NCI-H2107 treated with DMSO at 0.1 percent for 48 hours (cell line): ENCODE results near the gene ARID1B.

Experiments used
- DNase-seq: peaks from one replicate; lab custom pipeline; 2025; ENCODE audit not compliant: unreplicated experiment; lab: John Stamatoyannopoulos, UW

Gene ARID1B

DNA sequence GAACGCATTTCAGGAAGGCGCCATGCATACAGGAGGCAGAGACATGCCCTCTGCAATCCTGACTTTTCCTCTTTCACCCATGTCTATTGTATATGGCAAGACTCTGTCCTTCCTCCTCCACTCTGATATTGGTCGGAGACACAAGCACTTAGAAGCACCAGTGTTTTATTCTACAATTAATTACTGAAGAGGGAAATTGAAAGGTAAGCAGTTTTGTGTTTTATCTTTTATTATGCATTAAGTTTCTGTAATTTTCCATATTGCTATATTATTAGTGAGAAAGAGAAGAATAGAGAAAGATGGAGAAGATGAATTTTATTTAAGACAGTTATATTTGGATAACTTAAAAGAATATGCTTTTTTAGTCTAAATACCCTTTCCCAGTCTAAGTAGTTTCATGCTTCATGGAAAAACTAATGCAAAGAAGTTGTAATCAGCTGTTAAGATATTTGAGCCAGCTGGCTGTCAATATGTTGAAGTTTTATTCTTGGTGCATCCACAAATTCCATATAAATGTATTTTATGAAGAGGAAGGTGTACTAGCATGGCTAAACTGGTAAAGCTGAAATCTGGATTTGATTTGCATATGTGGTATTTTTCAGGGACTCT lies 13.6 kb downstream of the ARID1B start:
- no peak for DNase-seq

DNA sequence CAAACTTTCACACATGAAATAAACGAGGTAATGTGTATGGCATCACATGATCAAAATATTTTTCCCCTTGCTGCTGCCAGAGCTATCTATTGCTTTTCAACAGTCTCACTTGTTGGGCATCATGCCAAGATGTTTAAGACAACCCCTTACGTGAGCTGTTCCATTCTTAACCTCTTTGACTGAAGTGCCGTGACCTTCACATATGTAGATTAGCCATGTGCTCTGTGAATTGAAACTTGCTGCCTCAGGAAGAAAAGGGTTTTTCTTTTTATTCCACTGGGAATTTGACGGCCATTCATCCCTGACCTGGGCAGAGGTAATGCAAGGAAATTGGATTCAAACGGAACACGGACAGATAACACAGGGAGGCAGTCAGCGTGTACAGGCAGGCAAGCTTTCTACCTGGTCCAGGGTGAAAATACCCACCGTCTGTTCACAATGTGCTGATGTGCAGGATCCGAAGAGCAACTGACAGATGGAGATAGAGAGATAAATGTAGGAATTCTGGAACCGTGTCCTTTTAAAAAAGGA lies 14.2 kb downstream of the ARID1B start:
- DNase-seq: peak; percentile 87

DNA sequence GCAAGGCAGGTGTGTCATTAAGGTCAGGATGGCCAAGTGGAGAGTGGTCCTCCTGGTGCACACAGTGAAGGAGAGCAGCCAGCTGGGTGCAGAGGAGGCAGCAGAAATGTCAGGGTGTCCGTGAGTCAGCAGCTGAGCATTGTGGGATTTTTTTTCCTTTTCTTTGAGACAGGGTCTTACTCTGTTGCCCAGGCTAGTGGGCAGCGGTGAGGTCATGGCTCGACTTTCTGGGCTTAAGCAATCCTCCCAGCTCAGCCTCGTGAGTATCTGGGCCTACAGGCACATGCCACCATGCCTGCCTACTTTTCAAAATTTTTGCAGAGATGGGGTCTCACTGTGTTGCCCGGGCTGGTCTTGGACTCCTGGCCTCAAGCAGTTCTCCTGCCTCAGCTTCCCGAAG lies 16.0 kb downstream of the ARID1B start:
- no peak for DNase-seq

DNA sequence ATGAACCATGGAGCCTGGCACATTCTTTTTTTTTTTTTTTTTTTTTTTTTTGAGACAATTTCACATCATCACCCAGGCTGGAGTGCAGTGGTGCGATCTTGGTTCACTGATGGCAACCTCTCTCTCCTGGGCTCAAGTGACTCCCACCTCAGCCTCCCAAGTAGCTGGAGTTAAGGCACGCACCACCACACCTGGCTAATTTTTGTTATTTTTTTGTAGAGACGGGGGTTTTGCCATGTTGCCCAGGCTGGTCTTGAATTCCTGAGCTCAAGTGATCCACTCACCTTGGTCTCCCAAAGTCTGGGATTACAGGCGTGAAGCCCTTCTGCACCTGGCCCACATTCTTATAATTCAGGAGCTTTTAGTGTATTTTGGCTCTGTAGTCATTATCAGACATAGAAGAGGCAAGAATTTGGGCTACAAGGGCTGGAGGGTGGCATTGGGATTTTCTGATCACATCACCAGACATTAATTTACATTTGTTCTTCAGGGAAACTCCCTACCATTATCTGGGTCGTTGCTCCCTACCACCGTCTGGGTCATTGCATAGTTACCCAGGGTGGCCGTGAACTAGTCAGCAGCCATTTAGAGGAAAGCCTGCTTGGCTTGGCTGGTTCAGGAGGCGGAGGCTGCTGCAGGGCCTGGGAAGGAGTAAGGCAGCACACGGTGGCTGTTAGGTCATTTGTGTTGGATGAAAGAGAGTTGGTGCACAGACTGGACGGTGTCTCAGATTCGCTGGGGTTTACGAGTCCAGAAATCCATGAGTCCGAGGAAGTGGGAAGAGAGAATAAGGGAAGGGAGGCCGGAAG lies 17.6 kb downstream of the ARID1B start:
- no peak for DNase-seq

DNA sequence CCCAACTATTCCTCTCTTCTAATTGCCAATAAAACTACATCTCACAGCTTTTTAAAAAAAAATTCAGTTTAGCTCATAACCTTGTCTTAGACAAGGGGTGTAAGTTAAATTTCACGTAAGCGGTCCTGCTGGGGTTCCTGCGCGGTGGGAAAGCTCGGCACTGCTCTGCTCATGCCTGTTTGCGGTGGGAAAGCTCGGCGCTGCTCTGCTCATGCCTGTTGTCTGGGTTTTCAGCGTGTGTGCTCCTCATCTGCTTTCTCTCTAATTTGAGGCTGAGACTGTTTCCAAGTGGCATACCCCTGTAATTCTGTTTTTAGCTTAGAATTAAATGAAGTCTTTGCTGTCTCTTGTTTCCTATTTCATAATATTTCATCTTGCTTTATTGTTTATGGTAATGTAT lies 18.6 kb downstream of the ARID1B start:
- no peak for DNase-seq

DNA sequence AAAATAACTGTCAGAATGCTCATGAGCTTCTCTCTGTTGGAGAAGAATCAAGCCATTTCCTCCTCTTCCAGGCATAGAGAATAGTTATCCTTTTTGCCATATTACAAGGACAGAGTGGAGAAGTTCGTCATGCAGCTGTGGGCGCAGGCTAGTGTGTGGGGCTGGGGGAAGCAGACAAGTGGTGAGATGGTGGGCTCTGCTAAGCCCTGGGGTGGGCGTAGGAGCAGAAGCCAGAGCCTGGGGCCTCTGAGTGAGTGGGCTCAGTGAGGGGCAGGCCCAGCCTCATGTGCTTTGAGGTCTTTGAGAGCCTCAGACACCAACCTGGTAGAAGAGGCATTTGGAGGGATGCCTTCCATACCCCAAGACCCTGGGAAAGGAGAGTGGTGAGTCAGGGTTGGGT lies 19.4 kb downstream of the ARID1B start:
- DNase-seq: no peak

DNA sequence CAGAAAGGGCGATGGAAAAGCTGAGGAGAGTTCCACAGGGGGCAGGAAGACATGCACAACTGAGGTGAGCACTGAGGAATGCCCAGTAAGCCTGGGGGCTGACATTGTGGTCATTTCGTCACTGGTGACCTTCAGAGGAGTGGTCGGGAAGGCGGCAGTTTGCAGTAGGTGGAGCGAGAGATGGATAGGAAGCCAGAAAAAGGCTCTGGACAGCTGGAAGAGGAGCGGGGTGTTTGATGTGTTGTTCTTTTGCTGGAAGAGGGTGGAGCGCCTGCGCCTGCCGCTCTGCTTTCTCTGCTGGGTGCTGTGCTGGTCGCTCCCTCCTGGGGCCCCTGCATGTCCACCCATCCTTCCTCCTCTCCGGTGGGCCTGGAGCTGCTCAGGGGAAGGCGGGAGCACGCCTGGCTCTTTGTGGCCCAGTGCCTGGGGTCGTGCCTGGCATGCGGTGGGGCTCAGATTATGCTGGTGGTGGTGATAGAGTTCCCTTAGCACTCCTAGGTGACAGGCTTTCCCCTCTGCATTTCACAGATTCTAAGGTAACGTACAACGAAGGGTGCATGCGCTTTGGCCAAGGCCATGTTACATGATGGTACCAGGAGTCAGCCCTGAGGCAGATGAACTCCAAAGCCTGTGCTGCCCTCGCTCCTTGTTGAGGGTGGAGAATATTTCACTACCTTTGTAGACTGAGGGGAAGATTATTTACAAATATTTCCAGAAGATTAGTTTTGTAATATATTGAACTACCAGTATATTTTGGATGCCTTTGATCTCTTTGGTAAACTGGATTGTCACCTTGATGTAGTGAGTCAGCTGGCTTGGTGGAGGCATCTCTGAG lies 20.9 kb downstream of the ARID1B start:
- DNase-seq: no peak

DNA sequence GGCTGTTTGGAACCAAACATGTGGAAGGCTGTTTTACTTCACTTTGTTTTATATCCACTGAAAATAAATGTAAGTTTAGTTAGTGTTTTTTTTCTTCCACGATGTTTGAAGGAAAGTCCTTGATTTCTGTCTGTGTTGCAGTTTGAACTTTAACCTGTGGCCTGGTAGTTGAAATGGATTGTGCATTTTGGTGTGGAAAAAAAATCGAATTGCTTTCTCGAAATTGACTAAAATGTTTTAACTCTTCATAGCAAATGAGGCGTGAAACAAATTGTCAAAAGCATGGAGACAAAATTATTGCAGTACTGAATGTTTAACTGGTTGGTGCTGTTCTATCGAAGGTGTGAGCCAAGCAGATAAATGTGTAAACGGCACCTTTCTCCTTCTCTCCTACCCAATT lies 24.5 kb downstream of the ARID1B start:
- no peak for DNase-seq

DNA sequence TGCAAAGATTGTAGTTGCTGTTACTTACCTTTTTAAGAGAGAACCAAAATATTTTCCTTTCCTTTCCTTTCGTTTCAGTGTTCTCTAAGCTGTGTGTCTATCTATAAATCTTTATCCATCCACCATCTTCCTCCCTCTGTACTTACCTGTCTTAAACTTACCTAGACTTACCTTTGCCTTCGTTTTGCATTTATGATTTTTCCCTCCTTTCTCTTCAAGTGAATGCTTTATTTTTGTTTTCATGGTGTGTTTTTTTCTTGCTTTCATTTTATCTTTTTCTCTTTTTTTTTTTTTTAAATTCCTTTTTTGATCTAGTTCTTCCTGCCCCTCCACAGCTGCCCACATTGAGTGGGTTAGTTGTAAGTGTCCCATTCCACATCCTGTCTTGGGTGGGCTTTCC lies 26.2 kb downstream of the ARID1B start:
- no peak for DNase-seq

DNA sequence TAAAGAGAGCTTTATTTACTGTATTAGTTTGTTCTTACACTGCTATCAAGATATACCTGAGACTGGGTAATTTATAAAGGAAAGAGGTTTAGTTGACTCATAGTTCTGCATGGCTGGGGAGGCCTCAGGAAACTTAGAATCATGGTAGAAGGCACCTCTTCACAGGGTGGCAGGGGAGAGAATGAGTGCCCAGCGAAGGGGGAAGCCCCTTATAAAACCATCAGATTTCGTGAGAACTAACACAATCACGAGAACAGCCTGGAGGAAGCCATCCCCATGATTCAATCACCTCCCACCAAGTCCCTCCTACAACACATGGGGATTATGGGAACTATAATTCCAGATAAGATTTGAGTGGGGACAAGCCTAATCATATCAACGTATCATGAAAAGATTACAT lies 27.2 kb downstream of the ARID1B start:
- no peak for DNase-seq

DNA sequence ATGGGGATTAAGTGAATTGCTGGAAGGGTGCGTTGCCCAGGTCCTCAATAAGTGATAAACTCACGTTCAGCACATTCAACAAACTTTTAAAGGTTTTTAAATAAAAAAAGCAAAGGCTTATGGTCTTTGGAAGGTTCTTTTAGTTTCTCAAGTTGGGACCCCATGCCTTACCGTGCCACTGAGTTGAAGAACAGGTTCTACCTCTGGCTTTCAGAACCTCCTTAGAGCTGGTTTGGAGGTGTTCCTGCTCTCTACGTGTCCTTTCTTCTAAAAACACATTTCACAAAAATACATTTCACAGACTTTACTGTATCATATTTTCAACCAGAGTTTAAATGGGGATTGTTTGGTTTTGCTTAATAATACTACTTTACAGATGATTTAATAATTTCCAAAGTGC lies 29.0 kb downstream of the ARID1B start:
- no peak for DNase-seq

DNA sequence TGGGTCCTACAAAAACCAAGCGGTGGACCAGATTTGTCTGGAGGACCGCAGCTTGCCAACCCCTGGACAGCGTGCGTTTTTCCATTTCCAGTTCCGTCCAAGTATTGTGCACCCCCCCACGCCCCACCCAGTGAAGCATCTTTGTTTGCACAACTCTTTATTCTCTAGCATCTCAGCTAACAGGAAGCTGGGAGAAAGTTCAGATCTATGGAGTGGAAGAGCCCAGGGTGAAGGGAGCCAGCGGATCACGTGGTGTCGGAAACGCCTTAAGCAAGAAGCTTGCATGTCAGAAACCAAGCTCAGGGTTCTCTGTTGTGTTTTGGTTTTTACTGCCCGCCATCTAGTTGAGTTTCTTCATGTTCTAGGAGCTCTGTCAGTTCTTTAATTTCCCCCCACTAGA lies 29.9 kb downstream of the ARID1B start:
- DNase-seq: no peak

DNA sequence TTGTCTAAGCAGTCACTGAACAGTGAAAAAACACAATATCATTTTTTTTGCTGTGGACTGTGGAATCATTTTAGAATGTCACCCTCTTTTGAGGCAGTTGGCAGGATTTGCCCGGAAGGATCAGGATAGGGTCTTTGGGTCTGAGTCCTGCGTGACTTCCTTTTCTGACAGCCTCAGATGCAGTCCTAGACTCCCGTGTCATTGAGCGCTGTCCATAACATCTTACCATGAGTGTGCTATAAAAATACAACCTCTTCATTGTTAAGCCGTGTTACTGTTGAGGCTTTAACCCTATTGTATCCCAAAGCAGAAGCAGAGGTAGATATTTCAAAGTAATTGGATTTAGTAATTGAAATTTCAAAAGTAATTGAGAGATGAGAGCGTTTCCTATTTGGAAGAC lies 30.6 kb downstream of the ARID1B start:
- no peak for DNase-seq

DNA sequence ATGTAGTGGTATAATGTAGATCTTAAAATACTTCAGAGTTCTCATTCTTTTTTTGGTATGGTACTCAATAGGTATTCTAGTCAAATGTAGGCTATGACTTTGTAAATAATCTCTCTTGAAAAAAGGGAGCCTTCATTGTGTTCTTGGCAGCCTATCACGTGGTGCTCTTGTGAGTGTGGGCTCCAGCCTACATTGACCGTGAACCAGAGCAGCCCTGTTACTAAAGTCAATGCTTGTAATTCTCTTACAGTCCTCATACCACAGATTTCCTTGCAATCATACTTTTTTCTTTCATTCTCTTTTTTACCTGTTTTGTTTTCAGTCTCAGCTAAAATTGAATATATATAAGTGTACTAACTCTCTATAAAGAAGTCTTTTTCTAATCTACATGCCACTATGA lies 31.1 kb downstream of the ARID1B start:
- DNase-seq: peak; percentile 75

DNA sequence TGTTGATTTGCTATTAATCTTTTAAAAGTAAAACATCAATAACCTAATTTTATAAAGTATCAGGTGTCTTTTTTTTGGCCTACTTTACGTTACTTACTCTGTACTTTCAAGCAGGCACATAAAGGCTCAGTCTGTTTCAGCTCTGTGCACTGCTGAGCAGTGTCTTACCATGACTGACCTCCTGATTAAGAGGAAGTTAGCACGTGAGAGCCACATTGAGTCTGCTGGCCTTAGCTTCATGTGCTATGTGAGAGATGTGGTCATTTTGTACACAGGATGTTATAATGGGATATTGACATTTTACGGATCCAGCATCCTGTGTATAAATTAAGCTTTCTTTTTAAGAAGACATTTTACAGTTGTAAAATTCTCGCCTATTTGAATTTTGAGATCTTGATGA lies 31.9 kb downstream of the ARID1B start:
- DNase-seq: no peak

DNA sequence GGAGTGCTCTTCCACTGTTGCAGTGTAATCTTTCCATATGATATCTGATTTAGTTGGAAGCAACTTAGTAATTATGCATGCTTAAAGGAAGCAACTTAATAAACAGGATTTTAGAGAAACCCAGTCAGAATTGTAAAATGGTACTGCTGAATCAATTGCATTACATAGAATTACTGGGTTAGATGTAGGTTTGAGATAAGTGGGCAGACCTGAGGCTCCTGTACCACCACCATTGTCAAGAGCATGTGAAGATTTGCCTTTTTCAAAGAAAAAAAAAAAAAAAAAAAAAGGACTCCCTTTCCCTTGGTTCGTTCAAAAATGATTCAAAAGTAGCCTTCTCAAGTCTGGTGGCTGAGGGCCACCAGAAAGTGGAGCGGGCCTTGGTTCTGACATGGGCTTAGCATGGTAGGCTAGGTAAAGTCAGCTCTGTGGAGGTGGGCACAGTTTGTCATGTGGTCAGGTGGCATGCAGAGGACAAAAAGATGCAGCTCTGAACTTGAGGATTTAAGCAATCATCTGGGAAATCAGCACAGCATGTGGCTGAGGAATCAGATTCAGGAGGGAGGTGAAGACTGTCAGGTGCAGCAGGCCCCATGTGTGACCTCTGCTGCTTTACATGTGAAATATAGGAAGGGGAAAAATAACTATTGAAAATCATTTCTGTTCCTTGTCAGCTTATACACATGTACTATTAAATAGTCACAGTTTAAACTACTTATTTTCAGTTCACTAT lies 32.4 kb downstream of the ARID1B start:
- no peak for DNase-seq

DNA sequence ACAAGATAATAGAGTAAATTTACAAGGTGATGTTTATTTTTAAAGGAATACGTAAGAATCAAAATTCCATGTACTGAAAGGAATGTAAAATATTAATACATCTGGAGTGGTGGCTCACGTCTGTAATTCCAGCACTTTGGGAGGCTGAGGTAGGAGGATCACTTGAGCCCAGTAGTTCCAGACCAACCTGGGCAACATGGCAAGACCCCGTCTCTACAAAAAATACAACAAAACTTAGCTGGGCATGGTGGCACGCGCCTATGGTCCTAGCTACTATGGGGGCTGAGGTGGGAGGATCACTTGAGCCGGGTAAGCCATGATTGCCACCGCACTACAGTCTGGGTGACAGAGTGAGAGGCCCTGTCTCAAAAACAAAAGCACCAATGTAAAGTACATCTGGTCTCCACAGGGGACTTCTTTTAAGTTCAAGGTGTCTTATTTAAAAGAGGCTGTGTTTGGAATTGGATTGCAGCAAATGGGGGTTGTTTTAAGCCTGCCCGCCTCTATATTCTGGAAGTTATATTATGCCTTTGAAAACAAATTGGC lies 36.9 kb downstream of the ARID1B start:
- peak; percentile 15 for DNase-seq

DNA sequence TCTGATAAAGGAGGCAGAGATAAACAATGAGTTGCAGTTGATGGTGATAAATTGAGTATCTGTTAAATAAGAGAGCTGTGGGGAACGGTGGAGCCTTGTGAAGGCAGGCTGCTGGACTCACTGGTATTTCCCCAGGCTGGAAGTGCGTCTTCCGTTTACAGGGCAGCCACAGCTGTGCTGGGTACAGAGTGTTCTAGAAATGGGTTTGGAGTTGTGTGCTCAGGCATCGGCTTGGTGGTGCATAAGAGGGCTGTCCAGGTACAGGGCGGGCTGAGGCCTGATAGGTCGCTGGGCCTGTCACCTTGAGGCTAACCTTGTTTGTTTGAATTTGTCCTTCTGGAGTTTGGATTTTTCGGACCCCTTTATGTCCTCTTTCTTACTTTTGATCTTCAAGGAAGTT lies 39.3 kb downstream of the ARID1B start:
- no peak for DNase-seq

DNA sequence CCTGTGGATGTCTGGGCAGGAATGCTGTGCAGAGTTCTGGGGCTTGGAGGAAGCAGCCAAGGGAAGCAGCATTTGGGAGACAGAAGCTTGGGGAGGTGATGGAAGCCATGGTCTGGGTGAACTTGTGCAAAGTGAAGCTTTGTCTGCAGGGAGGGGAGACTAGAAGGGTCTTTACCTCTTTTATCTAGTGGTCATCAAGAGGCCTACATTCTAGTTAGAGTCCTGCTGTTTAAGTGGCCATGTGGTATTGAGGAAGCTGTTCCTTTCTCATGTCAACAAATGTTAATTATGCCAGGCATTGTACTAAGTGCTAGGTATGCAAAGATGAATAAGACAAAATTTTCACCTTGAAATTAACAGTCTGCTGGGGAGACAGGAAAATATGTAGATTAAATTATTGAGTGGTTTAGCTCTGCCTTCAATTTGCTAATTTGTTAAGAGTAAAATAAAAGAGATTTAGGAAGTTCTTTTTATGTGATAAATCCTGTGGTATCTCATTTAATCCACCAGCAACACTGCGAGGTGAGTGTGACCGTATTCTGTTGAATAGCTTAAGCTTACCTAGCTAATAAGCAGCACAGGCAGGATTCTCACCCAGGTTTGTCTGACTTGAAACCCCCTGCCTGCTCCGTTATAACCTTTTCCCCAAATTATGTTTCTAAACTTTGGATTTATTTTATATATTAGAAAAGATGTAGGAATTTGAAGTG lies 43.1 kb downstream of the ARID1B start:
- no peak for DNase-seq

DNA sequence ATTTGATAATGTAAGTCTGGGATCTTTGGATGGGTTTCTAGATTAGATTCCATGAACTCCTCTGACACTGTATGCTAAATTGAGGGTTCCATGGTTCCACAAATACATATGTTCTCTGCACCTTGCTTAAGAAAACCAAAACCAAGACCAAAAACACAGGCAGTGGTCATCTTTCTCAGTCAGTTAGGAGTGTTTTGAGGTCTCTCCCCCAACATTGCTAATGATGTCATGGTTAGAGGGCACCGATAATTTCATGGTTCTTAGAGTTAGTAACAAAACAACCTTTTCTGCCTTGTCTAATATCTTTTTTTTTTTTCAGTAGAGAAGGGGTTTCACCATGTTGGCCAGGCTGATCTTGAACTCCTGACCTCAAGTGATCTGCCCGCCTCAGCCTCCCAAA lies 44.5 kb downstream of the ARID1B start:
- DNase-seq: no peak
